Measurements from ENCODE around the gene SETDB1. TPM values are rescaled to one million over a fixed set of nuclear protein-coding genes. Genes with fewer than 3 reads are reported as not detected.

SETDB1 gene
- total and polyA plus RNA-seq, 7 donors: 5.5 to 36.0 (median 24.5) TPM

DNA sequence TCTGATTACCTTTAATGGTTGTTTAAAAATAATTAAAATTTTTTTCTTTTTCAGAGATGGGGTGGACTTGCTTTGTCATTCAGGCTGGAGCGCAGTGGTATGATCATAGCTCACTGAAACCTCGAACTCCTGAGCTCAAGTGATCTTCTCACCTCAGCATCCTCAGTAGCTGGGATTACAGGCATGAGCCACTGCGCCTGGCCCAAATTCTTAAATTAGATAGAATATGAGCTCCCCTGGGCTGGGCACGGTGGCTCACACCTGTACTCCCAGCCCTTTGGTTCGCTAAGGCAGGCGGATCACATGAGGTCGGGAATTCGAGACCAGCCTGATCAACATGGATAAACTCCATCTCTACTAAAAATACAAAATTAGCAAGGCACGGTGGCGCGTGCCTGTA is 31.5 kb downstream of the SETDB1 start:
- Histone ChIP-seq H3K4me1 (no peaks in the 10 kb centered on the region), H3K27me3 (no peaks in the 10 kb centered on the region), H3K36me3 (peaks cover 16 to 92% (median 55%) of the 10 kb centered on the region in 4 donors), H3K27ac (no peak overlapping the region), H3K4me3 (no peak overlapping the region), H3K9me3 (no peaks in the 10 kb centered on the region)
- 97 to 98% methylated on average over 11 of the region's 11 CpGs for WGBS, 2 donors
- DNase-seq: no peak
- intact Hi-C loops (cut with DNase I): no loop called here
- TF ChIP-seq POLR2AphosphoS5 (IDR thresholded peaks at IDR 0.05): no peak
- no peak for TF ChIP-seq POLR2A (IDR thresholded peaks at IDR 0.05)
- TF ChIP-seq, protein P1, sequence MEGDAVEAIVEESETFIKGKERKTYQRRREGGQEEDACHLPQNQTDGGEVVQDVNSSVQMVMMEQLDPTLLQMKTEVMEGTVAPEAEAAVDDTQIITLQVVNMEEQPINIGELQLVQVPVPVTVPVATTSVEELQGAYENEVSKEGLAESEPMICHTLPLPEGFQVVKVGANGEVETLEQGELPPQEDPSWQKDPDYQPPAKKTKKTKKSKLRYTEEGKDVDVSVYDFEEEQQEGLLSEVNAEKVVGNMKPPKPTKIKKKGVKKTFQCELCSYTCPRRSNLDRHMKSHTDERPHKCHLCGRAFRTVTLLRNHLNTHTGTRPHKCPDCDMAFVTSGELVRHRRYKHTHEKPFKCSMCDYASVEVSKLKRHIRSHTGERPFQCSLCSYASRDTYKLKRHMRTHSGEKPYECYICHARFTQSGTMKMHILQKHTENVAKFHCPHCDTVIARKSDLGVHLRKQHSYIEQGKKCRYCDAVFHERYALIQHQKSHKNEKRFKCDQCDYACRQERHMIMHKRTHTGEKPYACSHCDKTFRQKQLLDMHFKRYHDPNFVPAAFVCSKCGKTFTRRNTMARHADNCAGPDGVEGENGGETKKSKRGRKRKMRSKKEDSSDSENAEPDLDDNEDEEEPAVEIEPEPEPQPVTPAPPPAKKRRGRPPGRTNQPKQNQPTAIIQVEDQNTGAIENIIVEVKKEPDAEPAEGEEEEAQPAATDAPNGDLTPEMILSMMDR (IDR thresholded peaks at IDR 0.05): no peak
- no peak for TF ChIP-seq EP300 (IDR thresholded peaks at IDR 0.05)

DNA sequence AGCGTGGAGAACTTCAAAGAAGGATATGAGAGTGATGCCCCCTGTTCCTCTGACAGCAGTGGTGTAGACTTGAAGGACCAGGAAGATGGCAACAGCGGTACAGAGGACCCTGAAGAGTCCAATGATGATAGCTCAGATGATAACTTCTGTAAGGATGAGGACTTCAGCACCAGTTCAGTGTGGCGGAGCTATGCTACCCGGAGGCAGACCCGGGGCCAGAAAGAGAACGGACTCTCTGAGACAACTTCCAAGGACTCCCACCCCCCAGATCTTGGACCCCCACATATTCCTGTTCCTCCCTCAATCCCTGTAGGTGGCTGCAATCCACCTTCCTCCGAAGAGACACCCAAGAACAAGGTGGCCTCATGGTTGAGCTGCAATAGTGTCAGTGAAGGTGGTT is 34.5 kb downstream of the SETDB1 start:
- H3K4me1 ChIP-seq: peaks cover 0 to 3% (median 0%) of the 10 kb centered on the region in 4 donors
- no peak overlapping the region for H3K27ac ChIP-seq
- no peaks in the 10 kb centered on the region for H3K9me3 ChIP-seq
- peak; percentile 46 for DNase-seq
- intact Hi-C loops (cut with DNase I): no loop called here
- H3K27me3 ChIP-seq: no peaks in the 10 kb centered on the region
- WGBS, 2 donors: 96 to 98% methylated on average over 7 of the region's 7 CpGs
- H3K36me3 ChIP-seq: peaks cover 18 to 97% (median 62%) of the 10 kb centered on the region in 4 donors
- no peak for TF ChIP-seq POLR2AphosphoS5 (IDR thresholded peaks at IDR 0.05)
- TF ChIP-seq EP300 (IDR thresholded peaks at IDR 0.05): no peak
- TF ChIP-seq POLR2A (IDR thresholded peaks at IDR 0.05): no peak
- TF ChIP-seq, protein P1 (IDR thresholded peaks at IDR 0.05): no peak
- H3K4me3 ChIP-seq: no peak overlapping the region

DNA sequence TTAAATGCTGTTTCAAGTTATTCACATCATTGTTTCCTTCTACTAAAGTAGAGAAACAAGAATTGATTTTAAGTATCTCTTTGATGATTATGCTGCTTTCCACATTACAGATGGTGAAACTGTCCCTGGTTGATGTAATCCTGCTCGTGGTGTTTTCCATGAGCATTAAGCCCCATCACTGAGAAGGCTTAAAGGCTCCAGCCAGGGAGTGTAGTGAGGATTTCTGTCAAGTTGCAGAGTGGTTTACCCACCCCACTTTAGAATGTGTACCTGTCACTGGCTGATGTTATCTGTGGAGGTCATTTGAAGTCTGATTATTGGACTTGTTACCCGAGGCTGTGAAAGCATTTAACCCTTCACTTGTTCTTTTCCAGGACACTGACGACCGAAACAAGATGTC is 35.6 kb downstream of the SETDB1 start:
- peaks cover 0 to 3% (median 0%) of the 10 kb centered on the region in 4 donors for H3K4me1 ChIP-seq
- H3K4me3 ChIP-seq: no peak overlapping the region
- peaks cover 29 to 100% (median 73%) of the 10 kb centered on the region in 4 donors for H3K36me3 ChIP-seq
- WGBS, 2 donors: 71 to 74% methylated on average over 4 of the region's 4 CpGs
- H3K27ac ChIP-seq: no peak overlapping the region
- TF ChIP-seq EP300 (IDR thresholded peaks at IDR 0.05): no peak
- TF ChIP-seq POLR2A (IDR thresholded peaks at IDR 0.05): no peak
- TF ChIP-seq POLR2AphosphoS5 (IDR thresholded peaks at IDR 0.05): no peak
- TF ChIP-seq, protein P1 (IDR thresholded peaks at IDR 0.05): no peak
- H3K27me3 ChIP-seq: no peaks in the 10 kb centered on the region
- no peak for DNase-seq
- H3K9me3 ChIP-seq: no peaks in the 10 kb centered on the region
- intact Hi-C loops (cut with DNase I): no loop called here

DNA sequence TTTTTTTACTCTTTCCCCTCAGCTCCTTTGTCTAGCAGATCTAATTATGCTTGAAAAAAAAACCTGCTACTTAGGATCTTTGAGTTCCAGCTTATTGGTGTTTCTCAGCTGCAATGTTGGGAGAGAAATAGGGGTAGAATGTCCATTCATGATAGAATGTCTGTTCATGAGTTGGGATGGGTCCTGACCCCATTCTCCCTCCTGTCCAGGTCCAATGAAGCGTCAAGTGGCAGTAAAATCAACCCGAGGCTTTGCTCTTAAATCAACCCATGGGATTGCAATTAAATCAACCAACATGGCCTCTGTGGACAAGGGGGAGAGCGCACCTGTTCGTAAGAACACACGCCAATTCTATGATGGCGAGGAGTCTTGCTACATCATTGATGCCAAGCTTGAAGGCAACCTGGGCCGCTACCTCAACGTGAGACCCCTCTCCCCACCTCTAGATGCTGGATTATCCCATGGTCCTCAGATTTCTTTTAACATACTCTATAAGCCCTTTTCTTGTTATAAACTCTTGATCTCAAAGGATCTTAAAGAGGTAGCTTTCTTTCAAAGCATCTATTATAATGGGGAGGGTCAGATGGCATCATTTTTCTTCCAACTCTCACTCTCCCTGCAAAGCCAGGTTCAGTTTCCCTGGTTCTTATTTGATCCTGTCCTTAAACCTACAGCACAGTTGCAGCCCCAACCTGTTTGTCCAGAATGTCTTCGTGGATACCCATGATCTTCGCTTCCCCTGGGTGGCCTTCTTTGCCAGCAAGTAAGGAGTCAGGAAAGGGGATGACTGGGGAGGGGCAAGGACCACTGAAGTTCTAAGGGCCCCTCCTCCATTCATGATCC is 37.4 kb downstream of the SETDB1 start:
- DNase-seq: peak; percentile 25
- H3K27ac ChIP-seq: no peak overlapping the region
- H3K27me3 ChIP-seq: no peaks in the 10 kb centered on the region
- H3K4me1 ChIP-seq: peaks cover 0 to 6% (median 2%) of the 10 kb centered on the region in 4 donors
- no peak overlapping the region for H3K4me3 ChIP-seq
- 88 to 93% methylated on average over 10 of the region's 10 CpGs for WGBS, 2 donors
- H3K9me3 ChIP-seq: no peaks in the 10 kb centered on the region
- TF ChIP-seq, protein P1 (IDR thresholded peaks at IDR 0.05): no peak
- TF ChIP-seq POLR2A (IDR thresholded peaks at IDR 0.05) (no peak), POLR2AphosphoS5 (IDR thresholded peaks at IDR 0.05) (no peak), EP300 (IDR thresholded peaks at IDR 0.05) (no peak)
- intact Hi-C loops (cut with DNase I): no loop called here
- H3K36me3 ChIP-seq: peaks cover 43 to 100% (median 85%) of the 10 kb centered on the region in 4 donors

Data from sigmoid colon (tissue), 7 donors.